IPS DF 19.7 (cell line): ENCODE measurements around the gene IRF6.

Experiments used
- DNase-seq: peaks from one replicate; pipeline ENCODE4 v3.0.0-alpha.2; 2013; ENCODE audit warnings: low read depth, low spot score

The IRF6 gene

GRCh38 chr1:209759829-209760359 is 46.0 kb downstream of the IRF6 start:
- DNase-seq = no peak

GRCh38 chr1:209758400-209758799 is 47.5 kb downstream of the IRF6 start:
- no peak for DNase-seq

- DNase-seq = no peak
Observed at GRCh38 chr1:209756615-209757445, 49.1 kb downstream of the IRF6 start.

DNA sequence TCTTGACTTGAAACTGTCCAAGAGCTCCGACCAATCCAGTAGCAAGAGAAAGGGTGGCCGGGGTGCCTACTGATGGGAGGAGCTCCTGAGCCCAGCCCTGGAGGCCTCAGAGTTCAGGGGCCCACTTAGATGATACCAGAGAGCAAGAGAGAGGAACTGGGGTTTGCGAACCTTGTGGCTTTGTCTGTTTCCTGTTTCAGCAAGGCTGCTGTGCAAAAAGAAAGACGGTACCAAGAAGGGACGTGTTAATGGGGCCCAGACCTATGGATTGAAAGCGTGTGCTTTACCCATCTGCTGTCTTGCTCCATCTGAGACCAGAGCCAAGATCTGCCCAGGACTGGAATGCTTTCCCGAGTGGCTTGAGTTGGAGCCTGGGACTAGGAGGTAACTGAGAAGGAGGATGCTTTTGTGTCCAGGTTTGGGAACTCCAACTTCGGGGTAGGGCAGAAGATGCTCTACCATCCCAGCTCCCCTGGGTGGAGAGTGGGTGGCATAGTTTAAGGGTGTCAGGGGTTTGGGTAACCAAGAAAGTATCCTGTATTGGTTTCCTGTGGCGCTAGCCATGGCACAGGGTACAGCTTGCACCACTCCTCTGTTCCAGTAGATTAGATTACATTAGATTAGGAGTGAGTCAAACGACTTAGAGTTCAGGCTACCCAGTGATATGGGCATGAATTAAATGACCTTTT is 49.9 kb downstream of the IRF6 start, which contains the start of gene TRAF3IP3:
TSS of gene TRAF3IP3 (plus strand) at position 128 of the 689 bp plus-strand sequence. CDS start 3,987 bp downstream, outside the sequence.
- no peak for DNase-seq

GRCh38 chr1:209755256-209755655 is 50.7 kb downstream of the IRF6 start:
- DNase-seq = no peak

DNA sequence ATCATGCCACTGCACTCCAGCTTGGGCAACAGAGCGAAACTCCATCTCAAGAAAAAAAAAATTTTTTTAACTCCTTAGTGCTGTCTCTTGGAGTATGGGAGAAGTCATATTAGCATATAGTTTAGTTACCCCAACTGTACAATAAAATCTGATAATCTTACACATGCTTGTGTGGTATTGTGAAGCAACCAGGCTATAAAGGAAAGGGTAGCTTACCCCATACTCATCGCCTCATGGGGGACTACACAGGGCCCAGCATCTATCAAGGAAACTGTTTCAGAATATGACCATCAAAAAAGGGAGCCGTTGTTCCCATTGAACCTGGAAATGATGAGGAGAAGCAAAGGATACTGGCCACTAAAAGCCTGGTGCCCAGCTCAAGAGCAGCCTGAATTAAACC is 53.1 kb downstream of the IRF6 start:
- DNase-seq = no peak

- no peak for DNase-seq
Observed at GRCh38 chr1:209751627-209752231, 54.2 kb downstream of the IRF6 start.

- DNase-seq = no peak
Observed at GRCh38 chr1:209749670-209750323, 56.1 kb downstream of the IRF6 start.

GRCh38 chr1:209749205-209749604 is 56.7 kb downstream of the IRF6 start:
- DNase-seq = no peak

- DNase-seq = no peak
Observed at GRCh38 chr1:209748620-209749019, 57.3 kb downstream of the IRF6 start.

DNA sequence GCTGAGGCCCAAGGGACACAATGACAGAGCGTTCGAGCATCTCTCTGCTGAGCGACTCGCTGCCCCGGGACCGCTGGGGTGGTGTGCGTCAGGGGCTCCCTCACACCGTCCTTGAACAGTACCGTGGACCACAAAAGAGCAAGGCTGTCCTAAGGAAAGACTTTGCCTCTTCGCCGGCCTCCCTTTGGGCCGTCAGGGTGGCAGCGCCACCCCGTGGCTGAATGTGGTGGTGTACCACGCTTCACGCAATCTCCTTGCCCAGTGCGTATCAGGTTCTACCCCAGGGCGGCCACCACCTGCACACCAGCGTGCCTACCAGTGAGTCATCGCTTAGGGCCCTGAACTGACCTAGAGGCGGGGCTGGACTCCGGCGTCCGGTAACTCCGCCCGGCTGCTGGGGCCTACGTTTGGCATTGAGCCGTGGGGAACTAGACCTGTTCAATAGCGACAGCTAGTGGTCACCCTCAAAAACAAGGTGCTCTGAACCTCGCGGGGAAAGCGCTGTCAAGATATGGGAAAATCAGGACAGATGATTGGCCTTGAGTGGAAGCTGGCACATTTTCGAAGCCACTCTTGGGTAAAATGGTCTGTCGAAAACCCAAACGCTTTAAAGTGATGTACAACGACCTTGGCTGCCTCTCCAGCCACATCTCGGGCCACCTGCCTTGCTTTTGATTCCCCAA is 58.2 kb downstream of the IRF6 start:
- DNase-seq = peak; percentile 91

DNA sequence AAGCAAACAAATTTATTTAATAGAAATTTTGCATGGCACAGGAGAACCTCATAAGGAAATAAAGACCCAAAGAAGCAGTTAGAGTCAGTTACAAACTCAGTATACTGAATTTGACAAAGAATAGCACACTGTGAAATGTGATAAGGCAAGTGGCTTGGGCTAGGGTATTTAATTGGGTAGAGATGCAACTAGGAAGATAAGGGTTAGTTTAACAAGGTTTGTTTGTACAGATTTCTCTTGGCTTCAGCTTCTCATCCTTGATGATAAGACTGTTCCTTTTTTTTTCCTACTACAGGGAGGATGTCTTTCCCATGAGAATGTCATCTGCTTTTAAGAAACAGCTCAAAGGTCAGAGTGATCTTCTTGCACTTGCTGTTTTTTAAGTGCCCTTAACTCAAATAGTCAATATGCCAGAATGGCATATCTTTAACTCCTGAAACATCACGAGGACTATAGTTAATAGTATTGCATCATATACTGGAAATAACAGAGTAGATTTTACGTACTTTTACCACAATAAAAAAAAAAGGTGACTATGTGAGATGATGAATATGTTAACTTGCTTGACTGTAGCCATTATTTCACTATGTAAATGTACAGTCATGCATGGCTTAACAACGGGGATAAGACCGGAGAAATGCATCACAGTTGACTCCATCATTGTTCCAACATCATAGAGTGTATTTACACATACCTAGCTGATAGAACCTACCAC is 59.3 kb downstream of the IRF6 start:
- no peak for DNase-seq

DNA sequence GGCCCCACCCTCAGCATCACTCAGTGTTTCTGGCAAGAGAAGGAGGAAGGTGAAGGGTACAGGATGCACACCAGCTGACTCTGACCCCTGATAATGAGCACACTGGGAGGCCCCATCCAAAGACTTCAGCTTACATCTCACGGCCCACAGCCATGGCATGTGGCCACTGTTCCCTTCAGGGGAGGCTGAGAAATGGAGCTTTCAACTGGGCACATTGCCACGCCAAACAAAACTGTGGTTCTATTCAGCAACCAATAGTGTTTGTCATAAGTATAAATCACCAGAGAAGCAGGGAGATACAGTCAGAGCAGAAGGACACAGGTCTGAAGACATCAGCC is 62.8 kb downstream of the IRF6 start:
- no peak for DNase-seq

- DNase-seq = no peak
Observed at GRCh38 chr1:209742409-209743144, 63.4 kb downstream of the IRF6 start.

GRCh38 chr1:209741889-209742288 is 64.1 kb downstream of the IRF6 start:
- no peak for DNase-seq

DNA sequence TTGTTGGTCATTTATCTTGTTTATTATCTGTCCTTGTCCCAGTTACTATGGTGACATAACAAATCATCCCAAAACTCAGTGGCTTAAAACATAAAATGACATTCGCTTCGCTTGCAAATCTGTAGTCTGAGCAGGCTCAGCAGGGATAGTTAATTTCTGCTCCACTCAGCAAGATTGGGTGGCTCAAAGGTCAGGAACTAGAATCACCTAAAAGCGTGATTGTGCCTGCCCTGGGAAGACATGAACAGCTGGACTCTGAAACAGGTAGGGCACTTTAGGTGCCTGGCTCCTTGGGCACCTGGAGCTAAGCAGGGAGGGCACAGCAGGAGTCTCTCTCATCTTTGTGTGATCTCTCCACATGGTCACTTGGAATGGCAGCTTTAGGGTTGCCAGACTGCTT is 64.7 kb downstream of the IRF6 start:
- no peak for DNase-seq

GRCh38 chr1:209738270-209738669 is 67.7 kb downstream of the IRF6 start:
- DNase-seq = no peak

GRCh38 chr1:209737118-209737505 is 68.8 kb downstream of the IRF6 start:
- no peak for DNase-seq

DNA sequence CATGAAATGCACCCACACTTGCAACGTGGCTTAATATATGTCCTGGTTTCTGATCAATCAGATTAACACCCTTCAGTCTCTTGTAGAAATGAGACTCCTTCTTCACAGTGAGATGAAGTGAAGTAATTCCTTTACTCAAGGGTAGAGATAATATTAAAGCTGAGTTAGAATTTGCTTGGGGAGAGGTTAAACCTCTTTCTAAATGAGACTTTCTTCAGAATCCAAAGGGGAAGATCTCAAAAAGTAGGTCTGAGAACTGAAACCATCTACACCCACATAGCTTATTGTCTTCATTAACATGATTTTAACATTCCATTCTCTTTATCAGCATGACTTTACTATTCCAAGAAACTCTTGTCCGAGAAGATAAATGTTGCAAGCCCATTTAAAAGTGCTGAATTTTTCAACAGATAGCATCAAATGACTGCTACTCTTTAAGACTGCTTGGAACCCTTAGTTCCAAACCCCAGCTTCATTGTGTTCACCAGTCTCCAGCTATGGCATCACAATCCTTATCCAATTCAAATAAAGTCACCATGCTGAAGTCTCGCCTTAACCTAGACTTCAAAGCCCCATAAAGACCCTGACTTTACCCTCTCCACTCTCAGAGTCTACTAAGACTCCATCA is 69.3 kb downstream of the IRF6 start:
- DNase-seq = no peak
